DMS 273 (cell line): ENCODE results near the gene CYREN.
A peak's percentile ranks its signal among the peaks of the same experiment; 100 is the strongest.
"Not testable (repeated sequence)": the region's sequence is repeated elsewhere in the genome, so short reads cannot be mapped to it uniquely, and the experiment has no call there.

Source experiments
- DNase-seq: peaks from one replicate; lab custom pipeline; 2025; ENCODE audit not compliant: unreplicated experiment; lab: John Stamatoyannopoulos, UW

The CYREN gene, protein sequence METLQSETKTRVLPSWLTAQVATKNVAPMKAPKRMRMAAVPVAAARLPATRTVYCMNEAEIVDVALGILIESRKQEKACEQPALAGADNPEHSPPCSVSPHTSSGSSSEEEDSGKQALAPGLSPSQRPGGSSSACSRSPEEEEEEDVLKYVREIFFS

DNA sequence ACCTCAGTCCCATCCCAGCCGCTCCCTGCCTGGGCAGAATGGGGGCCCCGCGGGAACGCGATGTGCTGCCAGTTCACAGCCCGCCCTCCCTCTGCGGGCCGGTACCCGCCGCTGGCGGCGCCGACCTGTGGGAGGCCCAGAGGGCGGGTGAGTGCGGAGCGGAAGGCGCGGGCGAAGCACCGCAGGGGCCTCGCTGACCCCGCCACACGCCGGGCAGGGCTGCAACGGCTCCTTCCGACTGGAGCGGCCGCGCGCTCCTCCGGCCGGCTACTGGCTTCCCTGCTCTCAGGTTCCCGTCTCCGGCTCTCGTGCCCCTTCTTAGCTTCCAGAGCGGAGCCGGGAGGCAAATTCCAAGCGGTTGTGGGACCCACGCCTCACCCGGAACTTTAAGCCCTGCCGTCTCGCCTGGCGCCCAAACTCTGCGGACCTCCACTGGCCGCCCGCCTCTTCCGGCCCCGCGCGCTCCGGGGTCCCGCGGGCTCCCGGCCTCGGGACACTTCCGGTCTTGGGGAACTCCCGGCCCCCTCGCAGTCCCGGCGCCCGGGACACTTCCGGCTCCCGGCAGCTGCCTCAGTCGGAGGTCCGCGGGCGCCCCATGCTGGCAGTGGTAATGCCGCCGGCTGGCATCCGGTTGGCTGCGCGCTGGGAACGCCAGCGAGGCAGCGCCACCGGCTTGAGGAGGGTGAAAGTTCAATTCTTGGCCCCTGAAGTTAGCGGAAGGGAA lies at the start of gene CYREN:
Gene CYREN, minus strand, starts transcription at position 434 of the 724 bp plus-strand sequence. CDS start 1,785 bp downstream, outside the sequence.
- peak; percentile 99 for DNase-seq

DNA sequence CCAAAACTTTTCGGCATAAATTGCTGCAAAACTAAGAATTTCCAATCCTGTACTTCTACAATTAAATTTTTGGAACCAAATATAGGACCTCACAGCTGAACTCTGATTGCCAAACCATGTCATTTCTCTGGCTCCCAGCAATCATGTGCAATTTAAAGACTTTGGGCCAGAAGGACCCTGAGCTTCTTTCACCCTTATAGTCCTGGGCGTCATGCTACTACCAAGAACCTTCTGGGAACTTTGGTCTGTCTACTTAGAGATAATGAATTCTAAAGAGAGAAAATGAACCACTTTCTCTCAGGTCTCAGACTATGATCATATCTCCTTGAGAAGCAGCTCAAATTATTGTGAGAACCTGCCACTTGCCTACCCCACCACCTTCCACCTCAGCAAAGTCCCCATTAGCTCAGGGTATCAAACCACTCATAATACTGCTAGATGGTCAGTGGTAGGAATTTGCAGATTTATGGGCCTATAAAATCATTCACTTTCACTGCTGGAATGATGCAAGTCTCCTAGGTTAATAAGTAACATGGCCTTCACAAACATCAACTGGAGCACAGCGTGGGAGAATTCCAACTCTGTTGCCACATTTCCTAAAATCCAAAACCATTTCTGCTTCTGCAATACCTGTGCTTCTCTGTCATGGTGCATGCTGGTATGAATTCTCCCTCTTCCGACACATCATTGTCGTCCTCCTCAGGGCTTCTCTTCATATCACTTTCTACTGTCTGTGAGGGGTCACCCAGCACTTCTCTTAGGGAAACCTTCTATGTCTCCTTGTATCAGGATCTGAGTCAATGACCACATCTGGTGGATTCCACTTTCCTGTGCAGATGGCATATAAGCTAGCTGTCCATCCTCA lies 47.4 kb upstream of the CYREN start:
- no peak for DNase-seq

DNA sequence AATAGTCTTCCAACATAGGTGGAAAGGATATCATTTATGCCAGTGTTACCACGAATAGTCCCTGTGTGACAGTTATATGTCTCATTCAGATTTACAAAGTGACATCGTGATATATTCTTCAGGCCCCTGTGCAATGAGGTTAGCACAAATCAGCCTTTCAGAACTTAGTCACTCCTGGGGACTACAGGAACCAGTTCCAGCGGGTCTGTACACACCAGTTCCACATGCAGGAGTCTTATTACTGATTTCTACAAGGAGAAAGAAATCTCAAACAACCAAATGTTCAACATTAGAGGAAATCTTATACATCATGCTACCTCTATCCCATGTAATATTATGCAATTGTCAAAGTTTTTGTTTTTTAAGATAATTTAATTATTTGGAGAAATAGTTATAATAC lies 45.2 kb upstream of the CYREN start:
- no peak for DNase-seq

DNA sequence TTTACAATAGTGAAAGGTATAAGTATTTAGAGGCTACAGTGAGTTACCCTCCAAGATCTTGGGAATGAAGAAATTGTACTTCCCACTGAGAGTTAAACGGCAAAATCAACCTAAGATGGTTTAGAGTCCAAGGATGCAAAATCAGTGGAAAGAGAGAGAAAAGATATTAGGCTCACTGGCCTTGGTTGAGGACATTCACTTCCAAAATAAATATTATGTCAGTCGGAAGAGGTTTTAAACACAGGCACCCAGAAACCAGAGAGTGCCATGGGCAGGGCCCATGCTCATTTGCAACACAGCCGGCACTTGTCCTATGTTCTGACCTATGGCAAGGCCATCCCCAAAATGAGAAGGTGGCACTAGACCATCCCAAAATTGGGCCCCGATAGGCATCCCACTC lies 44.7 kb upstream of the CYREN start:
- DNase-seq: no peak

DNA sequence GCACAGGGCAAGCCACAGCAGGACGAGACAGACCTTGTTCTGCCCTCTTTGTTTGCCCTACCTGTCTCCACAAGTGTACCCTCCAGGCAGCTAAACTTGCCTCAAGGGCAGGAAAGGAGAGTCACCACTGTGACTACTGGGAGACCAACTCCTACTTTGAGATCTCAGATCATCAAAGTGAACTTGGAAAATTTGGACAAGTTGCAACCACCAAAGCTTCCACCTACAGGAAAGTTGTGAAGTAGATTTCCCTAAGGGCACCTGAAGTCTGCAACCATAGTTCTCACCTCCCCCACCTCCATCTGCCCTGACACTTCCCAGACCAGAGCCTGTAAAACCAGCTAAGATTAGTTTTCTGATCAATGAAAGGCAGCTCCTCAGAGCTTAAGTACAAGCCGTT lies 43.3 kb upstream of the CYREN start:
- DNase-seq: no peak

DNA sequence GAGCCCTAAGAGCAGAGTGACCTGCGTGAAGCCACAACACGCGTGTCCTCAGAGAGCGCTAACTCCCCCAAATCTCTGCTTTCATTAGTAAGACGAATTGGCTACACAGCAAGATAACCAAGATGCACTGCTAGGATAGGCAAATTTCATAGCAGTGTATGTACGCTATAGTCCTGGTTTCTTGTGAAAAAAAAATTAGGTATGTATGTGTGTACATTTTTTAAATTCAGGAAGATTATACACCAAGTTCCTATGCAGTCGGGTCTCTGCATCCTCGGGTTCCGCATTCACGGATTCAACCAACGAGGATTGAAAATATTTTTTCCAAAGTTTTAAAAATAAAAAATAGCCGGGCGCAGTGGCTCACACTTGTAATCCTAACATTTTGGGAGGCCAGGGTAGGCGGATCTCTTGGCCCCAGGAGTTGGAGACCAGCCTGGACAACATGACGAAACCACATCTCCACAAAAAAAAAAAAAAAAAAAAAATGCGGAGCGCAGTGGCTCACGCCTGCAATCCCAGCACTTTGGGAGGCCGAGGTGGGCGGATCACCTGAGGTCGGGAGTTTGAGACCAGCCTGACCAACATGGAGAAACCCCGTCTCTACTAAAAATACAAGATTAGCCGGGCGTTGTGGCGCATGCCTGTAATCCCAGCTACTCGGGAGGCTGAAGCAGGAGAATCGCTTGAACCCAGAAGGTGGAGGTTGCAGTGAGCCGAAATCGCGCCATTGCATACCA lies 41.6 kb upstream of the CYREN start:
- not testable (repeated sequence) for DNase-seq

DNA sequence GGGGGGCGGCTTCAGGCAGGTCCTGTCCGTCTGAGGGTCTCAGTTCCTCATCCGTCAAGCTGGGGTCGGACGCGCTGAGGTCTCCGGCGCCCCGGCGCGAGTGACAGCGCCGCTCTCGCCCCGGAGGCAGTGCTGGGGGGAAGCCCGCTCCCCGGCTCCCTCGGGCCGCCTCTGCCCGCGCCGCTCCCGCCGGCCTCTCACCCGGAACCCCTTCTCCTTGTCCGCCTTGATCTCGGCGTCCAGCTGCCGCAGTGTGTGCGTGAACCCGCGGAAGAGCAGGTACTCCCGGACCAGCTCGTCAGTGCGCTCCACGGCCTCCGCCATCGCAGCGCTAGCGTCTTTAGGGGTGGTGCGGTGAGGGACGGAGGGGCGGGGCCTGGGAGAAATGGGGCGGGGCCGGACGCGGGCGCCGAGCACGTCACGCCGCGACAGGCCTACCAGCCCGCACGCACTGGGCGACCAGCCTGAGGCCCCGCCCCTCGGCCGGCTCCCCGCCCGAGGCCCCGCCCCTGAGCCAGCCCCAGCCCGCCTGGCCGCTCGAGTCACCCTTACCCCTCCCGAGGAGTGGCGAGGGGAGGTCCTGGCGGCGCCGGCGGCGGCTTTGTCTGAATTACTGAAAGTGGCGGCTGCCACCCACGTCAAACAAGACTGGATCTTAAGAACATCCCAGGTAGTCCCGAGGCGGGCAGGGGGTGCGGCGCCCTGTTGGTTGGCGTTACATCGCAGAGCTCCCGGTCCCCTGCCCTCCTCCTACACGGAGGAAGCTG lies 40.9 kb upstream of the CYREN start, which contains the start of gene WDR91:
Gene WDR91, minus strand, starts transcription at position 348 of the 767 bp plus-strand sequence. Its CDS starts 24 bp downstream, at position 324.
- DNase-seq: peak; percentile 97

DNA sequence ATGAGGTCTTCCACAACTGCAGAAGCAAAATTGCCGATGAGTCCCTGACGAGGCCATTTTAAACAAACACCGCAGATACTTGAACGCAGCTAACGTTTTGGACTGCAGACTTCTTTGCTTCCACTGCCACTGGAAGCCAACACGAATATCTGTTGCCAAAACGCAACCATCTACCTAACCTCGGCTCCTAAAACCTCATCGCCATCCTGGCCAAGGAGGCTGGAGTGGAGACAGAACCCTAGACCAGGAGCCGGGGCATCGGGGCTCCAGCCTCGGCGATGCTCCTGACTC lies 40.3 kb upstream of the CYREN start:
- DNase-seq: peak; percentile 77

DNA sequence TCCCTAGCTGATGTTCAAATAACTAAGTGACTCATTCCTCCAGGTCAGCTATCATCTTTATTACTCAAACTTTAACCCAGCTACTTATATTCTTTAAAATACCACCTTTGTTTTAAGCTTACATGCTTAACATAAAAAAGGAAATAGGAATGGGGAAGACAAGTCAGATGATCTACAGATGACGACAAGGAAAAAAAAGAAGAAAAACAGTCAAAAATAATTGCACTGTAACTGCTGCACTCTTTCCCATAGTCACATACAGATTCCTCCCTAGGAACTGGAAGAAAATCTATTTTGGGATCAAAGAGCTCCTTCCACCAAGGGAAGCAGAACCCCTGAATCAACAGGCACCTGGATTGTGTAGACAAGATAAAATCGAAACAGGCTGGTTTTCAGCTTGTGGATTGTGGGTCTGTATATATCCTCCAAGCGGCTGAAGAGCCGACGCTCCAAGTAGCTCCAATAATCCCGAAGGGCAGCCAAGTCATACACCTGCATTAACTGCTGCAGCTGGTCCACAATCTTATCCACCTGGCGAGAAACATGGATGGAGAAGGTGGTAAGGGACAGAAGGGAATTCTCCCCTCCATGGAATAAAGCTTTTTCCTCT lies 38.8 kb upstream of the CYREN start:
- DNase-seq: no peak

DNA sequence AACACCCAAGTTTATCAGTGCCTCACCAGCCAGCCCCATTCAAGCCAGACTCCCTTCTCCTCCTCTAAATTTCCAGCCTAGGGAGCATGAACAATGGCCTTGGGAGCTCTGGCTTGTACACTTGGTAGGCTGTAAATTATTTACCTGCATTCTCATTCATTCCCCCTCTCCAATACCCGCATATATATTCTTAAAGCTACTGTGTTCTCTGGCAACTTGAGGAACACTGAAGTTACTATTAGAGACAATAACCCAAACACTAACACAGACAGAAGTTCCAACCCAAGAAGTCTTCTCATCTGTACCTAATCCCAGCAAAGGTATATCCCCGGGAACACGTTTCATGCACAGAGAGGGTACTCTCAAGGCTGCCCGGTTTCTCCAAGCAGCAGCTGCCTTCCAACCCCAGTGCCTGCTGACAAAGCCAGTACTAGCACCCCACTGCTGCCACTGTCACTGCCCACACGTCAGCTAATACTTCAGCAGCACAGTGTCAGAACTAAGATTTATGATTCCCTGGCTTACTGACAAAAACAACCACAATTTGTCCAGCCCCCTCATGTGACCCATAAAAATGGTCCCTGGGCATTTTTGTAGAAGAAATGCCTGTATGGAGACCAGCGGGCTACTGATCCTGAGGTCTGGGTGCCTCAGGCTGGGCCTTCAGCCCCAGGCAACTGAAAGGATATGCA lies 37.7 kb upstream of the CYREN start:
- no peak for DNase-seq

DNA sequence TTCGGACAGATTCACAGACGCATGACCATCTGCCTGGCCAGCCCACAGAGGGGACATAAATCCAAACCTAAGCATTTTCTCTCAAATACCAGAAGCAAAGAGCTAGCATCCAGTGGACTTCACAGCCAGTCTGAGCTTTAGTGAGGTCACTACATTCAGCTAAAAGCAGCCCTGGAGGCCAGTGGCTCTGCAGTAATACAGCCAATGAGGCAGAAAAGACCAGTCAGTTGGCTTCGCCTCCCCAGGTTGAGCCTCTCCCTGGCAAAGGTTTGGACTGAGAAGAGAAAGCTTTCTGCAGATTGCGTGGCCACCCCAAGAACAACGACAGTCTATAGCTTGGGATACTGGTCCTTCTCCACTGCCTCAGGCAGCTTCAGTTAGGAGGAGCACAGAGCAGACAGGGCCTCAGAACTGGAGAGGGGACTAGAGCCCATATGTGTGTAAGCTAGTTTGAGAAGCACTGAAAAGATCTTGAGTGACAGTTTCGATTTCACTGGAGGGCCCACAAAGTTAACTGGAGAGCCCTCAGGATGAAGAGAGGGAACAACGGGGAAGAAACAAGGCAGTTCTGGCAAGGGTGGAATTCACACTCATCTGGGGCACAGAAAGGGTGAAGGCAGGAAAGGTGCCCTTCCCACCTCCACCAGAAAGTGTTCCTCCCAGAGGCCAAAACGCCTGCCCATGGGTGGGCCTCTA lies 37.0 kb upstream of the CYREN start:
- no peak for DNase-seq

DNA sequence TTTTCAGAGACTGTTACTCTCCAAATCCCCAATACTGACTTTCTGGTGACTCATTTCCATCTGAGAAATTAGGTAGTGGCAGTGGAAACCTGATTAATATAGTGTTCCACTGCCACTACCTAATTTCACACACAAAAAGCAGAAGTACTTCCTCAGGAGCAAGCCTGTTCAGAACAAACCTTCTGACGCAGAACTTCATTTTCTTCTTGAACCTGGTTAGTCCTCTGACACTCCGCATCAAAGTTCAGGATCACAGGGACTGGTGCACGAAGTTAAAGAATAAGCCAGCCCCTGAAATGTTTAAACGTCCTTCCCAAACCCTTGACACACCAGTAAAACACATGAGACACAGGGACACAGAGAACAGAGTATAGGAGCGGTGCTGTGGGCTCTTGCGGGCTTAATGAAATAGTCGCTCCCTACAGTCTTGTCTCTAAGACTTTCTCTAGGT lies 36.5 kb upstream of the CYREN start:
- no peak for DNase-seq

DNA sequence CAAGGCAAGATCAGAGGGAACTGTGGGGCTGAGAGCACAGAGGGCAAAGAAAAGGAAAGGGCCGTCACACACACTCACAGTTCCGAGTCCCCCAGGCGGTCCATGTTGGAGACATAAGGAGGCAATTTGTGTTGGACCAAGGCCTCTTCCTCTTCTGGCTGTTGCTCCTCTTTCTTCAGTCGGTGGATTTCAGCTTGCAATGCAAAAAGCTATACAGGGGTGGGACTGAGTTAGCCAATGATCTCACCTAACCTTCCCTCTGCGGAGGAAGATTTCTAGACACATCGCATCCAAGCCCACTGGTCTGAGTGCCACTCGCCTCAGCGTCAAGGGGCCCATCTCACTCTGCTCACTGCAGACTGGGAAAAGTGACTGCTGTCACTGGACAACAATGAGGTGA lies 35.3 kb upstream of the CYREN start:
- no peak for DNase-seq

DNA sequence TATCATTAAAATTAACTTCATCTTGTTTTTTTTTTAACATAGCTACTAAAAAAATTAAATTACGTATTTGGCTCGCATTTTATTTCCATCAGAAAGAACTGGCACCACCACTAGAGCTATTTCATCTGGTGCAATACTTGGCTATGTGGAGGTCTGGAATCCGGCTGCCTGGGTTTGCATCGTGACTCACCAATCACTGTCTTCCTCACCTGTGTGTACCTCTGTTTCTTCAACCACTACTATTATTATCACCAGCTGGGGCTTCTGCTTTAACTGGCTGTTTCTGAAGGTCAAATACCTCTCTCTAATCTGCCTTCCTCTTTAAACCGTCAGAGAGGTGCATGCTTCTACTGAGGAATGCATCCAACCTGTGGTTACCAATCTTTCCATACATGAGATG lies 34.4 kb upstream of the CYREN start:
- DNase-seq: no peak

DNA sequence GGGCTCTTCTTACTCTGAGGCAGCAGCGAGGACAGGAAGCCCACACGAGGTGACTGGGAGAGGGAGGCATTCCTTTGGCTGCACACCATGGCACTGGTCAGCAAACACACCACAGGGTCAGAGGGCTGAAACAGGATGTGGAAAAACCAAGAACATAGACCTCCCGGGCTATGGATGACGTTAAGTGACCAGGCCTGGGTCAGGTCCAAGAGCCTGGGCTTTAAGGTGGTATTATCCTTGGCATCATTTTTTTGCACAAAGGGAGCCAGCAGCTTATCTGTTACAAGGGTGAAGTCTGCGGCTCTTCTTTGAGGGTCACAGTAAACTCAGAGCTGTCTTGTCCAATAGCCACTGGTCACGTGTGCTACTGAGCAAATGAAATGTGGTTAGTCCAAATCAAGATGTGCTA lies 33.8 kb upstream of the CYREN start:
- no peak for DNase-seq

DNA sequence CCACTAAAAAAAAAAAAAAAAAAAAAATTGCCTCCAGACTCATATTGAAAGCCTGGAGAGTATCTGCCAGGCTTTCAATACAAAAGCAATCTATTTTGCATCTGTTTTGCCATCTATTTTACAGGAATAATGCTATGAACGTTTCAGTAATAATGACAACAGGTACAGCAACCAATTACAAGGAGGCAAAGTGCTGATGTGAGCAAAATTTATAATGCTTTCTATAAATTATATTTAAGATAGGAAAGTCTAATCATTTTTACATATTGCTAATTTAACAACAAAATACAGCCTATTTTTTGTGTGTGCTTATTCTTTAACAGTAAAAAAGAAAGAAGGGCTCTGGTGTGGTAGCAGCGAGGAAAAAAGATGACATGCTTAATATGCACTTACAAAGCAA lies 30.8 kb upstream of the CYREN start:
- DNase-seq: no peak

DNA sequence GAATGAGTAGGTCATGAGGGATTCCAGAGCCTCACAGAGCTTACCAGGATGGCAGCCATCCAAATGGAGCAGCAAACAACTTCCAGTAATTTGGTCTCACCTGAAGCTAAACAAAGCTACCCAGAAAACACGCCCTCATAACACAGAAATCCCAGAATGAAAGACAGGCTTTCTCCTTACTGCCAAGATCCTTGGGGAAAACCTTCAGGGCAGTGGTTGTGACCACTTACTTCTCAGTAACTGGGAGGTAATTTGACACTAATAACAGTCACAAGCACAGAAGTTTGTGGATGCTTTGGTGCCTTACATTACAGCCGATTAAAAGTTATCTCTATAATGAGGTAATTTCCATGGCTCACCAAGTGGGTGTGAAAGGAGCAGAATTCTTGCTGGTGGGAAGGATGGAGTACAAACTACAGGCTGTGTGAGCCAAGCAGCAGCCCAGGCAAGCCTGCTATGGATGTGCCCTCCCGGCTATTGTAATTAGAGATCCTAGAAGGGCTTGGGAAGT lies 30.4 kb upstream of the CYREN start:
- DNase-seq: peak; percentile 20

DNA sequence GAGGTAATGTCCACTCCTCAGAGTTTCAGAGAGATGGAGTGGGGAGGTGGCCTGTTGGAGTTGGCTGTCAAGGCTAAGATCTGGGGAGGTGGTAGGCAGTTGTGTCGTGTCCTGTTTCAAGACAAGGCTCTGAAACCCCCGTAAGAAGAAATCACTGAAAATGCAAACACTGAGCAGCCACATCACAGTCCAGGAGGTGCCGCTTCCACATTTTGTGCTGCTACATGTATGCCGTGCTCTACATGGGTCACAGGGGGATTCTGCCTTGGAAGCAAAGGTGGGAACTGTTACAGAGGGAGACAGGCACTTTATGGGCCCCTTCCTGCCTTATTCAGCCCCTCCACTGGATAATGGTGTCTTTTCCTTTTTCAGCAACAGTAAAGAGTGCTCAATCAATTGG lies 28.9 kb upstream of the CYREN start:
- no peak for DNase-seq
